Keratinocyte (primary cell): ENCODE measurements around the gene TMEM74B. TPM values are rescaled to one million over a fixed set of nuclear protein-coding genes. Genes with fewer than 3 reads are reported as not detected.

ENCODE experiments used
- DNase-seq: peaks from one replicate; pipeline ENCODE4 v3.0.0-alpha.2; 2011; ENCODE audit warnings: low read depth, missing footprints, low spot score
- FAIRE-seq: peaks from 2 replicates; lab custom pipeline; 2011; peaks lifted over from hg19 to GRCh38; lab: Jason Lieb, UNC
- H2AFZ ChIP-seq: 2 replicates; pipeline ENCODE4 v1.6.0; 2012; ENCODE audit warnings: low read length, control low read depth, inconsistent platforms; ENCODE audit not compliant: control insufficient read depth
- H3K27ac ChIP-seq: 2 replicates; pipeline ENCODE4 v1.5.1; 2011; ENCODE audit warnings: low read length; ENCODE audit not compliant: control insufficient read depth, insufficient read depth
- H3K27me3 ChIP-seq: 3 replicates; pipeline ENCODE4 v1.6.0; 2011; ENCODE audit warnings: low read length; ENCODE audit not compliant: control insufficient read depth, insufficient read depth; ENCODE audit errors: extremely low read depth
- H3K36me3 ChIP-seq, 2 experiments: 2 replicates in 1 of 2; 3 replicates in 1 of 2; pipeline ENCODE4 v1.5.1; 2011; ENCODE audit warnings: low read length in 2 of 2, mild to moderate bottlenecking in 1 of 2; ENCODE audit not compliant: control insufficient read depth in 2 of 2, insufficient read depth in 2 of 2; ENCODE audit errors: extremely low read depth in 1 of 2
- H3K4me1 ChIP-seq: 3 replicates; pipeline ENCODE4 v1.5.1; 2011; ENCODE audit warnings: low read length; ENCODE audit not compliant: control insufficient read depth, insufficient read depth; ENCODE audit errors: extremely low read depth
- H3K4me2 ChIP-seq: 3 replicates; pipeline ENCODE4 v1.6.0; 2011; ENCODE audit warnings: low read depth, low read length; ENCODE audit not compliant: control insufficient read depth, insufficient read depth; ENCODE audit errors: extremely low read depth
- H3K4me3 ChIP-seq, 3 experiments: fragments of 200-600 bp in 1 of 3; sonication (generic) in 1 of 3; 2 replicates in 2 of 3; 3 replicates in 1 of 3; pipeline ENCODE4 v1.5.1; 2011 to 2016; ENCODE audit warnings: low read length in 3 of 3, mild to moderate bottlenecking in 3 of 3, control low read depth in 2 of 3, inconsistent platforms in 1 of 3, low read depth in 1 of 3, mixed read lengths in 1 of 3, mixed run types in 1 of 3, moderate library complexity in 1 of 3; ENCODE audit not compliant: control insufficient read depth in 2 of 3, insufficient read depth in 2 of 3; ENCODE audit errors: extremely low read depth in 1 of 3
- H3K79me2 ChIP-seq: 2 replicates; pipeline ENCODE4 v1.6.0; 2012; ENCODE audit warnings: low read length; ENCODE audit not compliant: control insufficient read depth, insufficient read depth
- H3K9ac ChIP-seq: 3 replicates; pipeline ENCODE4 v1.6.0; 2011; ENCODE audit warnings: low read length; ENCODE audit not compliant: control insufficient read depth, insufficient read depth; ENCODE audit errors: extremely low read depth
- H3K9me1 ChIP-seq: 3 replicates; pipeline ENCODE4 v1.6.0; 2011; ENCODE audit warnings: low read length; ENCODE audit not compliant: control insufficient read depth, insufficient read depth; ENCODE audit errors: extremely low read depth
- H3K9me3 ChIP-seq: 2 replicates; pipeline ENCODE4 v1.5.1; 2012; ENCODE audit warnings: low read depth, low read length; ENCODE audit not compliant: control insufficient read depth
- H4K20me1 ChIP-seq: 3 replicates; pipeline ENCODE4 v1.6.0; 2011; ENCODE audit warnings: low read length; ENCODE audit not compliant: control insufficient read depth, insufficient read depth; ENCODE audit errors: extremely low read depth
- EZH2 ChIP-seq: IDR thresholded peaks from one replicate; pipeline ENCODE4 v1.6.1; 2012; ENCODE audit warnings: inconsistent platforms, mild to moderate bottlenecking, low read length, moderate library complexity
- dilution Hi-C: fragments of 300-500 bp; cut with MboI; formaldehyde crosslinking; loops from one replicate; pipeline ENCODE4 v1.7.0; 2020; ENCODE audit warnings: low sequenced_read_pairs; ENCODE audit not compliant: extremely low pct_ligation_motif_present
- polyA plus RNA-seq, 5 experiments: library from polyadenylated mRNA; depleted of rRNA in 3 of 5; stranded (reverse) in 3 of 5; stranded (forward) in 1 of 5; unstranded in 1 of 5; fragments of >200 nt; gene quantifications; 1 replicate in 1 of 5; 2 replicates in 3 of 5; 3 replicates in 1 of 5; pipeline versions ENCODE4 v1.2.1 to v1.2.3, GENCODE V29; 2011 to 2012; ENCODE audit warnings: missing spikeins in 2 of 5, low read depth in 1 of 5, low replicate concordance in 1 of 5
- TF ChIP-seq, protein P1 (sequence below), 3 experiments: IDR thresholded peaks in 1 of 3; conservative IDR thresholded peaks in 1 of 3; optimal IDR thresholded peaks in 1 of 3; 2 replicates in 2 of 3; 3 replicates in 1 of 3; pipeline versions ENCODE3 to v1.5.1; 2011; ENCODE audit warnings: low read length in 3 of 3, mild to moderate bottlenecking in 3 of 3, moderate library complexity in 2 of 3, control low read depth in 1 of 3, inconsistent platforms in 1 of 3; ENCODE audit not compliant: insufficient read depth in 2 of 3; ENCODE audit errors: extremely low read depth in 1 of 3

TMEM74B gene
- polyA plus RNA-seq, 1 donor (not counting 4 experiments of a cell fraction or from before 2014, with no cell fraction given), result 0.58 TPM

DNA sequence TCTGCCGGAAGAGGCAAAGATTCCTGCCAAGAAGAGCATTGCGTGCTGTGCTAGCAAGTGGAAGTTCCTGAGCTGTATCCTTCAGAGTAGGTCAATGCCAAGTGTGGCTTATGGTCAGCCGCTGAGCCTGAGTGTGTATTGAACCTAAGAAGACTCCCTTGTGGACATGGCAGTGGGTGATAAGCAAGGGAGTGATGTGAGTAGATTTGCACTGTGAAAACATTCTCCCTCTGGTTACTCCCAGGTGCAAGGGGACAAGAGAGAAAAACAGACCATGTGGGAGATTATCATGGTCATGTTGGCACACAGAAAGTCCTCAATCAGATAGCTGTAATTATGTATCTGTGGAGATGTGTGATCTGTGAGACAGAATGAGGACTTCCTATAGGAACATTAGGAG lies 6.1 kb upstream of the TMEM74B start:
- DNase-seq, result no peak
- no peaks in the 10 kb centered on the region for H3K79me2 ChIP-seq
- peaks cover 12% of the 10 kb centered on the region for H3K27me3 ChIP-seq
- TF ChIP-seq EZH2, result no peak
- TF ChIP-seq, protein P1, sequence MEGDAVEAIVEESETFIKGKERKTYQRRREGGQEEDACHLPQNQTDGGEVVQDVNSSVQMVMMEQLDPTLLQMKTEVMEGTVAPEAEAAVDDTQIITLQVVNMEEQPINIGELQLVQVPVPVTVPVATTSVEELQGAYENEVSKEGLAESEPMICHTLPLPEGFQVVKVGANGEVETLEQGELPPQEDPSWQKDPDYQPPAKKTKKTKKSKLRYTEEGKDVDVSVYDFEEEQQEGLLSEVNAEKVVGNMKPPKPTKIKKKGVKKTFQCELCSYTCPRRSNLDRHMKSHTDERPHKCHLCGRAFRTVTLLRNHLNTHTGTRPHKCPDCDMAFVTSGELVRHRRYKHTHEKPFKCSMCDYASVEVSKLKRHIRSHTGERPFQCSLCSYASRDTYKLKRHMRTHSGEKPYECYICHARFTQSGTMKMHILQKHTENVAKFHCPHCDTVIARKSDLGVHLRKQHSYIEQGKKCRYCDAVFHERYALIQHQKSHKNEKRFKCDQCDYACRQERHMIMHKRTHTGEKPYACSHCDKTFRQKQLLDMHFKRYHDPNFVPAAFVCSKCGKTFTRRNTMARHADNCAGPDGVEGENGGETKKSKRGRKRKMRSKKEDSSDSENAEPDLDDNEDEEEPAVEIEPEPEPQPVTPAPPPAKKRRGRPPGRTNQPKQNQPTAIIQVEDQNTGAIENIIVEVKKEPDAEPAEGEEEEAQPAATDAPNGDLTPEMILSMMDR (optimal IDR thresholded peaks at IDR 0.05 in 1 of 3, IDR thresholded peaks at IDR 0.05 in 1 of 3, conservative IDR thresholded peaks at IDR 0.05 in 1 of 3; ENCODE audit: extremely low read depth in 1 of 3, insufficient read depth in 2 of 3, low read length in 3 of 3), result no peak
- no peak overlapping the region for H3K9ac ChIP-seq
- no peaks in the 10 kb centered on the region for H3K4me1 ChIP-seq
- no peak for FAIRE-seq
- no peak overlapping the region for H3K4me2 ChIP-seq
- H3K9me1 ChIP-seq, result no peaks in the 10 kb centered on the region
- H3K27ac ChIP-seq, result no peak overlapping the region
- H3K9me3 ChIP-seq, result no peaks in the 10 kb centered on the region
- no peak overlapping the region for H3K4me3 ChIP-seq
- no peaks in the 10 kb centered on the region for H4K20me1 ChIP-seq
- no peak overlapping the region for H2AFZ ChIP-seq
- dilution Hi-C loops, result no loop called here
- H3K36me3 ChIP-seq, result no peaks in the 10 kb centered on the region

DNA sequence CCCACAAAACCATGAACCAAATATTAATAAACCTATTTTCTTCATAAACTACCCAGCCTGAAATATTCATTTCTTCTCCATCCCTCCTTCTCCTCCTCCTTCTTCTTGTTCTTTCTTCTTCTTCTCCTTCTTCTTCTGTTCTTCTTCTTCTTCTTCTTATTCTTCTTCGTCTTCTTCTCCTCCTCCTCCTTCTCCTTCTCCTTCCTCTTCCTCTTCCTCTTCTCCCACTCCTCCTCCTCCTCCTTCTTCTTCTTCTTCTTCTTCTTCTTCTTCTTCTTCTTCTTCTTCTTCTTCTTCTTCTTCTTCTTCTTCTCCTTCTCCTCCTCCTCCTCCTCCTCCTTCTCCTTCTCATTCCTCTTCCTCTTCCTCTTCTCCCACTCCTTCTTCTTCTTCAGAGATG lies 5.0 kb upstream of the TMEM74B start:
- Histone ChIP-seq H4K20me1 (no peaks in the 10 kb centered on the region), H3K9me1 (no peaks in the 10 kb centered on the region), H3K4me2 (no peak overlapping the region), H3K9ac (no peak overlapping the region), H3K27me3 (peaks cover 15% of the 10 kb centered on the region), H2AFZ (no peak overlapping the region), H3K36me3 (no peaks in the 10 kb centered on the region), H3K4me1 (no peaks in the 10 kb centered on the region), H3K27ac (no peak overlapping the region), H3K79me2 (no peaks in the 10 kb centered on the region), H3K9me3 (no peaks in the 10 kb centered on the region), H3K4me3 (no peak overlapping the region)
- dilution Hi-C loops, result no loop called here
- FAIRE-seq, result no peak
- no peak for TF ChIP-seq EZH2
- TF ChIP-seq, protein P1 (optimal IDR thresholded peaks at IDR 0.05 in 1 of 3, IDR thresholded peaks at IDR 0.05 in 1 of 3, conservative IDR thresholded peaks at IDR 0.05 in 1 of 3; ENCODE audit: extremely low read depth in 1 of 3, insufficient read depth in 2 of 3, low read length in 3 of 3), result no peak
- DNase-seq, result no peak
